Stimulated activated naive CD4-positive, alpha-beta T cell (primary cell): ENCODE results near the gene RNF11.
"Not testable (repeated sequence)": the region's sequence is repeated elsewhere in the genome, so short reads cannot be mapped to it uniquely, and the experiment has no call there.

Experiments
- DNase-seq, 6 experiments: peaks; one replicate each; lab custom pipeline; 2025; lab: John Stamatoyannopoulos, UW

Gene RNF11, protein sequence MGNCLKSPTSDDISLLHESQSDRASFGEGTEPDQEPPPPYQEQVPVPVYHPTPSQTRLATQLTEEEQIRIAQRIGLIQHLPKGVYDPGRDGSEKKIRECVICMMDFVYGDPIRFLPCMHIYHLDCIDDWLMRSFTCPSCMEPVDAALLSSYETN

DNA sequence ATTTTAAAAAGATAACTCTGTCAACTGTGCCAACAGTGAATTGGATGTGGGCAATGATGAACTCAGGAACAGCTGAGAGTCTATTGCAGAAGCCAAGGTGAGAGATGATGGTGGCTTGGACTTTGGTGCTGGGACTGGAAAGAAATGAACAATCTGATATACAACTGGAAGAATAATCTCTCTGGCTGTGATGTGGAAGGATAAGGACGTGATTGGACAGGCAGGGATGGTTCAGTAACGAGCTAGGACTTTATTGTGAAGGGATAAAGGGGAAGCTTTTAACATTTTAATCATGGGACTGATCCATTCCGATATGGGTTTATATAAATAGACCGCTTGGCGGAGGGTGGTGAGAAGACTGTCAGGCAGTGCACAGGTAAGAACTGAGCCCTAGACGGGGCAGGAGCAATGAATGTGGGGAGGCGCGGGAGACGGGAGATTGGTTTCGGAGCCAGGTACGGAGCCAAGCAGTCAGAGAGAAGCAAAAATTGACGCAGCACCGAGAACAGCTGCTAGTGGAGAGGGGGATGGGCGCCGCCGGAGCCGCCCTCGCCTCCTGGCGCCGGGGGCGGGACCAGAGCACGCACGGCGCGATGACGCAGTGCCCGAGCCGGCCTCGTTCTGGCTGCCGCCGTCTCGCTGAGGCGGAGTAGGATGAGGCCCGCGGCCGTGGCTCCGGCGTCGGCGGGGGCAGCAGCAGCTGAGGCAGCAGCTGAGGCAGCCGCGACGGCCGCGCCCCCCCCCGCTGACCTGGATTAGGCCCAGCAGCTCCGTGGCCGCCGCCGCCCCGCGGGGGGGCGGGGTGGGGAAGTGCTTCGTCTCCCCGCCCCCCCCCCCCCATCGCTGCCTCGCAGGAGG lies at the start of gene RNF11:
RNF11 (plus strand) TSS at position 601 of the 858 bp plus-strand sequence. CDS start 484 bp downstream, outside the sequence.
- peak; percentile 83 to 93 (median 90) for DNase-seq

DNA sequence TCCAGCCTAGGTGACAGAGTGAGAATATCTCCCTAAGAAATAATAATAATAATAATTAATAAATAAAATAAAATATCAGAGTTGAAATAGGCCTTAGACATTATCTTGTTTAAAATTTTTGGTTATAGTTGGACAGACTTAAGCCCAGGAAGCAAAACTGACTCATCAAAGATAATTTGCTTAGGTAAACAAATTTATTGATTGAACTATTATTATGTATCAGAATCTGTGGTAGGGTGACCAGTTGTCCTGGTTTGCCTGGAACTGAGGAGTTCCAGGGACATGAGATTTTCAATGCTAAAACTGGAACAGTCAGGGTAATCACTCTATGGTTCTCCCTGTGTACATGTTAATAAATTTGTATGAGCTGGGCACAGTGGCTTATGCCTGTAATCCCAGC lies 47.8 kb upstream of the RNF11 start:
- no peak for DNase-seq

DNA sequence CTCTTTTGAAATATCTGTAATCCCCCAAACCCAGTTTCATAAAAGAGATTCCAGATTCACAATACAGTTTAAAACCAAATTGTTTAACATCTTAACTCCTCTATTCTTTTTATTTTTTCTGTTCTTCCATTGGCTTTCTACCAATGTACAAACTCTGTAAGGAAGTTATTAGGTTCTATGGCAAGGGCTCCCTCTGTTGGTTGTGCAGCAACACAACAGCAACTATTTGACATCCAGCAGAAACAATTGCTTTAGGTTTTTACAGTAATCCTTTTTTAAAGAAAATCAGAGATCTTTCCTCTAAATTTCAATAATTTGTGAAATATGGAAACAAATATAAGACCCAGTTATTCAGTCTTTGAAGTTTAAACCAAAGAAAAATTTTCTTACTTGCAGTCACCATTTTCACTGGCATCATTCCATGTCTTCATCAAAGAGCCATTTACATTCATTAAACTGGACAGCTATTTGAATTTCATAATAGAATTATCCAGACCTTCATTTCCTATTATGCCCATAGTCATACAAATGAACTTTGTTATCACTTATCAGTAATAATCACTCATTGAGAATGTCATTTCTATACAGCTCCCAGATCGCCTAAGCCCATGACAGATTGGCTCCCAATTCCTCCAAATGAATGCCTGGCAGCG lies 46.5 kb upstream of the RNF11 start:
- peak in 5 of 6 experiments; percentile 0 to 53 (median 19) for DNase-seq

DNA sequence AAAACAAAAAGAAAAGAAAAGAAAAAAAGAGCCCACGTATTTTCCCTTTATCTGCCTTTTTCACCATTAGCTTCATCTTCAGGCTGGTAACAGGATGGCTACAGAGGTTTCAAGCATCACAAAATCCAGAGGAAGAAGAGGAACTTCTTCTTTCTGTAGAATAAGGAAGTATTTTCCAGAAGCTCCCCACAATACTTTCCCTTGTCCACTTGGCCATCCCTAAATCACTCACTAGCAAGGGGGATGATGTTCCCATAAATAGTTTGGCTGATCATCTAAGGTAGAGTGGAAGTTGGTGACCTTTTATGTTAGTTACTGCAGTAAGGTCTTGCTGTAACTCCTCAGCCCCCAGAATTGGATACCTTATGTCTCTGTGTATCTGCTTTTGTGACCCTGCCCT lies 45.1 kb upstream of the RNF11 start:
- DNase-seq: no peak

DNA sequence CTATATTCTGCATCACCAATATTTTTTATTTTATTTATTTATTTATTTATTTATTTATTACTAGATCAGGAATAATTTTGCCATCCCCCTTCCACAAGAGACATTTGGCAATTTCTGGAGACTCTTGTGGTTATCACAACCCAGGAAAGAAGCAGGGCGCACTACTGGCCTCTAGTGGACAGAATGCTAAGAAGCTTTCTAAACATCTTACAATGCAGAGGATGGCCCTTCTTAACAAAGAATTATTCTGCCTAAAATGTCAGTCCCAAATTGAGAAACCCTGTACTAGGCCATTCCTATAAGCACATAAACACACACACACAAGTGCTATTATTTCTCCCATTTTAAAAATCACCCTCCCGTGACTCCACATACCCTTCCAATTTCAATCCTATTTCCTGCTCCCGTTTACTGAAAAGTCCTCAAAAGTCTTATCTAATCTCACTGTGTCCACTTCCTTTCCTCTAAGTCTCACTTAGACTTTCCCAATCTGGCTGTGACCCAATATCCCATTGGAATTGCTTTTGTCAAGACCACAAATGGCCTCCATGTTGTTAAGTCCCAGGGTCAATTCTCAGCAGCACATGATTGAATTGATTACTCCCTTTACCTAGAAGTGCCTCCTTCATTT lies 43.7 kb upstream of the RNF11 start:
- peak in 5 of 6 experiments; percentile 3 to 39 (median 15) for DNase-seq

DNA sequence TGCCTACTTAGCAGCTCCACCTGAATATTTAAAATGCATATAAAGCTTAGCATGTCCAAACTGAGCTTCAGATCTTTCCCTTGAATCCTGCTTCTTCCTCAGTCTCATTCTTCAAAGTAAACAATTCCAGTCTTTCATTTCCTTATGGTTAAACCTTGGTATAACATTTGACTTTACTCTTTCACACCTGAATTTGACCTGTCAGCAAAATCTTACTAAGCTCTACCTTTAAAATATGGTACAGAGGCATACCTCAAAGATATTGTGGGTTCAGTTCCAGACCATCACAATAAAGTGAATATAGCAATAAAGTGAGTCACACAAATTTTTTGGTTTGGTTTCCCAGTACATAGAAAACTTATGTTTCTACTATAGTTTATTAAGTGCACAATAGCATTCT lies 42.5 kb upstream of the RNF11 start:
- no peak for DNase-seq

DNA sequence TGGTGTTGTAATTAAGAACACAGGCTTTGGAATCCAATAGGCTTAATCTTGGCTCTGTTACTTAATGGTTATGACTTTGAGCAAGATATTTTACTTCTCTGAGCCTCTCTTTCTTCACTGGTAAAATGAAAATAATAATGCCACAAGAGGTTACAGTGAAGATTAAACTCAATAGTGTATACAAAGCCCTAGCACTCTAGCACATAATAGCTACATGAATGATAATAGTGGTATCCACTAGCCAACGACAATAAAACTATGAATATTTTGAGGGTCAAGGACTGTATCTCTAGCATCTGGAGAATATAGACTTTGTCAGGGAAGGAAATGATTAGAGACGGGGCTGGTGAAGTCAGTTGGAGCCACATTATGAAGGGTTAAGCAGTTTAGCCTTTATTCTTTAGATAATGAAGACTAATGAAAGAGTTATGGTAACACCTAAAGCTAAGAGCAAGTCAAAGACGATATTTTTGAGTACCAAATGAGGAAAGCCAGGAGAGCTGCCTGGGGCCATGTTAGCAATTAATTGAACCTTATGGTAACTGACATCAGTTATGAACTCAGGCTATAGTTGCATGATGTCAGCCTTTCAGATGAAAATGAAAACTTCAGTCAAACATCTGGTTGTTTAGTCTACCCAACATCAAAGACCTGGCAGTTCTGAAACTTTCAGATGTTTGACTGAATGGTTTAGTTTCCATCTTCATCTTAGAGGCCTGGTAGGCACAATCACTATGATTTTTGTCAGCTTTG lies 32.8 kb upstream of the RNF11 start:
- DNase-seq: no peak

DNA sequence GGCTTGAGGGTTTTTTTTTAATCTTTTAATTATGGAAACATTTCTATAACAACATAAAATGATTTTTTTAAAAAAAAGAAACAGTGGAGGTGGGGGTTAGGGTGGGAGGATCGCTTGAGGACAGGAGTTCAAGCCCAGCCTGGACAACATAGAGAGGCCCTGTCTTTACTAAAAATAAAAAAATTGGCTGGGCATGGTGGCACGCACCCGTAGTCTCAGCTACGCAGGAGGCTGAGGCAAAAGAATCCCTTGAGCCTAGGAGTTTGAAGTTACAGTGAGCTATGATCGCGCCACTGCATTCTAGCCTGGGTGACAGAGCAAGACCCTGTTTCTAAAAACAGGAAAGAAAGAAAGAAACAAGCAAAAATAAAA lies 32.2 kb upstream of the RNF11 start:
- DNase-seq: no peak

DNA sequence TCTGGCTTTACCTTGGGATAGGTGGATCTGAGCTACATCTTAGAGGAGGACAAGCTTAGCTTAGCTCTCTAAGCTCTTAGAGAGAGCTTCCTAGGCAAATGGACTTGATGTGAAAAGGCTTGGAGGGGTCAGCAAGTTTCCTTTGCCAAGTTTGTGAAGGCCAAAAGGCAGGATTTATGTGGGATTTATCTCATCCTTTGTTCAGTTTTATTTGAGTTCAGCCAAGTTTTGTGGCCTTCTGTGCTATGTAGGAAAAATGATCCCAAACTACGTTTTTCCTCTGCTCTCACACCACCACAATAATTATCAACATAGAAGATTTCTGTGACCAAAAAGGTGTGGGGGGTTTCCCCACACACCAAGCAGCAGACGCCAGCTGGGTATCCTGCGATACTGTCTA lies 26.0 kb upstream of the RNF11 start:
- no peak for DNase-seq

DNA sequence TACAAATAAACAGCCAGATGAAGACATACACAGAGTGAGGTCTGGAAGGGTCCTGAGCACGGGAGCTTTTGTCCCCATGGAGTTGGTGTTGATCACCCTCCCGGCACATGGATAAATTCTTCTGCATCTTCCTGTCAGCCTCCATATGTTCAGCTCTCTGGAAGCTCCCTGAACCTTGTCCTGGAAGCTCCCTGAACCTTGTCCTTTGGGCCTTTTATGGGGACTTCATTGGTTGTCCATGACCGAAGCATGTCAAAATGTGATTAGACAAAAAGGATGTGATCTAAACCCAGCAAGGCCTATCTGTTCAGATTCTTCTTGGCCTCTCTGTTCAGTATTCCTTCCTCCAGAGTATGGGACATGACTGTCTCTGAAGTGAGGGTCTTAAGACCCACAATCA lies 25.4 kb upstream of the RNF11 start:
- DNase-seq: no peak

DNA sequence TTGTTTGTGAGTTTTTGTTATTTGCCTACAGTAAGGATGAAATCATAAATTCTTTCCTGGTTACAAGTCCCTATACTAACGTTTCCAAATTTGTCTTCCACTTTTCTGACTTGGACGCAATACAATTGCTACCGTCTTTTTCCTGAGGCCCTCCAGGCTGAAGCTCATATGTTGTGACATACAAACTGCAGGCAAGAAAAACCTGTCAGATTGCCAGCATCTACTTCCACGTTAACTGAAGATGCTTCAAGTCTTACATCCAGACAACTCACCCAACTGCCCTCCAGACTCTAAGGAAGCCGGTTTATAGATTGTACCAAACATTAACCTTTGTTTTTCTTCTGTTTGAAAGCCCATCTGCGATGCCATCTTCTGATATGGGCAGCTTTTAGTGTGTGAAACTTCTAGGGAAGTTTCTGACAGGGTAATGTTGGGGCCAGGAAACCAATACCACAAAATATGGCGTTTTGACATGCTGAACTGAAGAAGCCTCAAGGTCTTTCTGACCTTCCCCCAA lies 21.4 kb upstream of the RNF11 start:
- DNase-seq: no peak

DNA sequence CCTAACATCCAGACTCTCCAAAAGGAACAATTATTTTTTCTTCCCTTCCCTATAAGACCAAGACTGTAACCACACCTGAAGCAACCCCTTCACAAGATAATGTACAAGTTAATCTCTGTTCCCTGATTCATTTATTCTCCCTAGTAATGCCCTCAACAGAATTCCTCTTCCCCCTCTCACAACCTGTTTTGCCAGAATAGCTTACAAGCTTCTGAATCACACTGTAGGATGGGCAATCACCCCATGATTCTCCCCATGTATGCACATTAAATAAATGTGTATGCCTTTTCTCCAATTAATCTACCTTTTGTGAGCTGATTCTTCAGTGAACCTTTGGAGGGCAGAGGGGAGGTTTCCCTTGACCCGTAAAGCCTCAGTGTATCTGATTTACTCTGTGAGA lies 20.9 kb upstream of the RNF11 start:
- DNase-seq: no peak

DNA sequence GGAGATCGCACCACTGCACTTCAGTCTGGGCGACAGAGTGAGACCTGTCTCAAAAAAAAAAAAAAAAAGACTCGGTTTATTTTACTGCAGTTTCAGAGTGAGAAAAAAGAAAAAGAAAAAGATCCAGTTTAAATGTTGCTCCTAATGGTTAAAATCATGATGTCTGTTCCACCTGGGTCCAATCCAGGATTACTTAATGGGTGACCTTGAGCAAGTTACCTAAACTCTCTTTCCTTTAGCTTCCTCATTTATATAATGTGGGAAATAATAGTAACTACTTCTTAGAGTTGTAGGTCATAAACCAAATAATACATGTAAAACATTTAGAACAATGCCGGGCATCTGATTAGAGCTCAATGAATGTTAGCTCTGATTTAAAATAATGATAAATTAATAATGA lies 19.4 kb upstream of the RNF11 start:
- DNase-seq: no peak

DNA sequence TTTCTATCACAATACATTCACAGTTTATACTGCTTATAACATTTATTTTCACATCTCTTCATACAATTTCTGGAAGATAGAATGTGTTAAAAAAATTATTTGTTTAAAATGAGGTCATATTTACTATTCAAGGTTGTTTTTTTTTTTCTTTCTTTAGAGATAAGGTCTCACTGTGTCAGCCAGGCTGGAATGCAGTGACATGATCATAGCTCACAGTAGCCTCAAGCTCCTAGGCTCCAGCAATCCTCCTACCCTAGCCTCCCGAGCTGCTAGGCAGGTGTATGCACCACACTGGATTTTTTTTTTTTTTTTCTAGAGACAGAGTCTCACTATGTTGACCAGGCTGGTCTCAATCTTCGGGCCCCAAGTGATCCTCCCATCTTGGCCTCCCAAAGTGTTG lies 19.0 kb upstream of the RNF11 start:
- DNase-seq: no peak

DNA sequence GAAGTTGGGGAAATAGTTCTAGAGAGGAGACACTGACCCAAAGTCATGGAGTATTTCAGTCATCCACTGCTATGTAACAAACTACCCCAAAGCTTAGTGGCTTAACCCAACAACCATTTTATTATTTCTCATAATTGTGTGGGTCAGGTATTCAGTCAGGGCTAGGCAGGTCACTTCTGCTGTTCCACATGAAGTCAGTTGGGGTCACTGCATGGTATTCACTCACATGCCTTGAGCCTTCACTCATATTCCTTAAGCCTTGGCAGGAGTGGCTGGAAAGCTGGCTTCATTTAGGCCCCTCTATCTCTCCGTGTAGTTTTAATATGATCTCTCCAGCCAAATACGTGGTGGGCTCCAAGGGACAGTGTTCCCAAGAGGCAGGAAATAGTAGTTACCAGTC lies 17.5 kb upstream of the RNF11 start:
- no peak for DNase-seq

DNA sequence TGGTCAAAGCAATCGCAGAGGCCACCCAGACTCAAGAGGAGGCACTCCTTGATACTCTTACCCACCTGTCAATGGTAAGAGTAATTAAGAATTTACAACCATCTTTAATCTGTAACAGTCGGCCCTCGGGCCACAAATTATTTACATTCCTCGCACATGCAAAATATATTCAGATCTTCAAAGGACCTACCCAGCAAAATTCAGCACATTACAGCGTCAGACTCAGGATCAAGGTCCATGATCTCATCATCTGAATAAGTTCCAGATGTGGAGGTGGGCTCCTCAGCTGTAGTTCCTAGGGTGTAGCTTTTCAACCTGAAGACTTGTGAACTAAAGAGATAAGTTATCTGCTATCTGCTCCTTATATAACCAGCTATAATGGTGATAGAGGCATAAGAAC lies 17.1 kb upstream of the RNF11 start:
- DNase-seq: no peak

DNA sequence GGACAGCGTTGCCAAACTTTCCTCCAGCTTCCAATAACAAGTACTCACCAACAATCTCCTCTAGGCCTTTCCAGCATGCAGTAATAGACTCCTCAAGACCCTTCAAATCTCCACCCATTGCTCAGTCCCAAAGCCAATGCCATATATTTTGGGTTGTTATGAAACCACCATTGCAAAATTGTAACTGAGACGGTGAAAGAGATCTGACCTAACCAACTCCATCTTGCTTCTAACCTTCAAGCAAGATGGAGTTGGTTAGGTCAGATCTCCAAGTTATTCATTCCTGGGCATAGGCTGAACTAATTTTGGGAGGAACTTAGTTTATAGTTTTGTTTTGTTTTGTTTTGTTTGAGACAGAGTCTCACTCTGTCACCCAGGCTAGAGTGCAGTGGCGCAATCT lies 14.5 kb upstream of the RNF11 start:
- not testable (repeated sequence) for DNase-seq

DNA sequence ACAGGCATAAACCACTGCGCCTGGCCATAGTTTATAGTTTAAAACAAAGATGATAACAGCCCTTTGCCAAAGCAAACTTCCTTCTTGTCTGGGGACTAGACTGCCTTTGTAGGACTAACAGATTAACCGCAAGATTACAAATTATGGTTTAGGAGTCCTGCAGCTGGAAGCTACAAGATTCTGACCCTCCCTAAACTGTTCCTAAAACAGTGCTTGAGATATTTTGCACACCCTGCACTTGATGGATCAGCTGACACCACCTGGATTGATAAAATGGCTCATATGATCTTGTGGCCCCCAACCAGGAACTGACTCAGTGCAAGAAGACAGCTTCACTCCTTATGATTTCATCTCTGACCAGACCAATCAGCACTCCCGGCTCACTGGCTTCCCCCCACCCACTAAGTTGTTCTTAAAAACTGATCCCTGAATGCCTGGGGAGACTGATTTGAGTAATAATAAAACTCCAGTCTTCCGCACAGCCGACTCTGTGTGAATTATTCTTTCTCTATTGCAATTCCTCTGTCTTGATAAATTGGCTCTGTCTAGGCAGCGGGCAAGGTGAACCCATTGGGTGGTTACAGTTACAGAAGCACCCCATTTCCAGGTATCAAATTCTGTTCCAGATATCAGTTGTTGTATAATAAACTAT lies 13.8 kb upstream of the RNF11 start:
- DNase-seq: no peak

DNA sequence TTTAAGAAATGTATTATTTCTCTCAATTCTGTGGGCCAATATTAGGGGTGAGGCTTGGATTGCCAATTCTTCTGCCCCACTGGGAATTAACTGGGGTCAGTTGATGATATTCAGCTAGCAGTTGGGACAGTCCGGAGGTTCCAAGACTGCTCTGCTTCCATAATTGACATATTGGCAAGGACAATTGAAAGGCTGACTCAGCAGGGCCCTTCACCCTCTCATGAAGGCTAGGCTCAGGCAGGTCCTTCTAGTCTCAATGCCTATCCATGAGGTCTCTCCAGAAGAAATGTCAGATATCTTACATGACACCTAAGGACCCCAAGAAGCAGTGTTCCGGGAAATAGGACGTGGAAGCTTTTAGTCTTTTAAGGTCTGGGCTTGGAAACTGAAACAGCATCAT lies 13.3 kb upstream of the RNF11 start:
- DNase-seq: no peak

DNA sequence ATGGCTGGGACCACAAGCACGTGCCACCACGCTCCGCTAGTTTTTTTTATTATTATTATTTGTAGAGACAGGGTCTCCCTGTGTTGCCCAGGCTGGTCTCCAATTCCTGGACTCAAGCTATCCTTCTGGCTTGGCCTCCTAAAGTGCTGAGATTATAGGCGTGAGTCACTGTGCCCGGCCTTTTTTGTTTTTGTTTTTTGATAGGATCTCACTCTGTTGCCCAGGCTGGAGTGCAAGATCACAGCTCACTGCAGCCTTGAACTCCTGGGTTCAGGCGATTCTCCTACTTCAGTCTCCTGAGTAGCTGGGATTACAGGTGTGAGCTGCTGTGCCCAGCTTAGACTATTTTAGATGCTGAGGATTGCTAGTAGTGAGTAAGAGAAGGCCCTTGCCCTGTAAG lies 11.8 kb upstream of the RNF11 start:
- no peak for DNase-seq

DNA sequence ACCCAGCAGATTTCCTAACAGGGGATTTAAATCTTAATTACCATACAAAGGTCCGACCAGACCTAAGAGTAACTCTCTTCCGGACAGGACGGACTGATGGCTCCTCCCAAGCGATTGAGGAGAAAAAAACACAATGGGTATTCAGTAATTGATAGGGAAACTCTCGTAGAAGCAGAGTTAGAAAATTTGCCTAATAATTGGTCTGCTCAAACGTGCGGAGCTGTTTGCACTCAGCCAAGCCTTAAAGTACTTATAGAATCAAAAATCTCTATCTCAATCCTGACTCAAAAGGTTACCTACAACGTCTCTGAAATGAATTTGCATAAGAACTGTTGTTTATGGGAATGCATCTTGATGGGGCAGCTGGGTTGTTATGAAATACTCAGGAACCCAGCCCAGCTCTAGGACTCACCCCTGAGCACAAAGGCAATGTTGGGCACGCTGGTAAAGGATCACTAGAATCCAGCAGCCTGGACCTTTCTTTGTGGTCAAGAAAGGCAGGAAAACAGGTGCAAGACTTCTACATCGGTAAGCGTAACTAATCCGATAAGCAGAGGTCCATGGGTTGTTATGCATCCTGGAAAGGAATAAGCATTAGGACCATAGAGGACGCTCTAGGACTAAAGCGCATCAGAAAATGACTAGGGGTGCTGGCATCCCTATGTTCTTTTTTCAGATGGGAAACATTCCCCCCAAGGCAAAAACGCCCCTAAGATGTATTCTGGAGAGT lies 8.7 kb upstream of the RNF11 start:
- not testable (repeated sequence) for DNase-seq
